Measurements from ENCODE around the gene ARV1.

DNA sequence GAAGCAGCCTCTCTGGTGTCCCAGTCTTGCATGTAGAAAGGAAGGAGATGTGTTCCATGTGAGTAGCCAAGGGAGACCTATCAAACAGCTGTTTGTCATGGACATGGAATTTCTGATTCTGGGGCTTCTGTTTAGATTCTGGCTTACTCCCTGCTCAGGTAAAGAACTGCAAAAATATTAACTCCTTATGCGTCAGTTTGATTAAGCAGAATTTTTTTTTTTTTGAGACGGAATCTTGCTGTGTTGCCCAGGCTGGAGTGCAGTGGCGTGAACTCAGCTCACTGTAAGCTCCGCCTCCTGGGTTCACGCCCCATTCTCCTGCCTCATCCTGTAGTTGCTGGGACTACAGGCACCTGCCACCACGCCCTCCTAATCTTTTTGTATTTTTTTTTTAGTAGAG lies 6.8 kb downstream of the ARV1 start:
- TF ChIP-seq, protein P1, sequence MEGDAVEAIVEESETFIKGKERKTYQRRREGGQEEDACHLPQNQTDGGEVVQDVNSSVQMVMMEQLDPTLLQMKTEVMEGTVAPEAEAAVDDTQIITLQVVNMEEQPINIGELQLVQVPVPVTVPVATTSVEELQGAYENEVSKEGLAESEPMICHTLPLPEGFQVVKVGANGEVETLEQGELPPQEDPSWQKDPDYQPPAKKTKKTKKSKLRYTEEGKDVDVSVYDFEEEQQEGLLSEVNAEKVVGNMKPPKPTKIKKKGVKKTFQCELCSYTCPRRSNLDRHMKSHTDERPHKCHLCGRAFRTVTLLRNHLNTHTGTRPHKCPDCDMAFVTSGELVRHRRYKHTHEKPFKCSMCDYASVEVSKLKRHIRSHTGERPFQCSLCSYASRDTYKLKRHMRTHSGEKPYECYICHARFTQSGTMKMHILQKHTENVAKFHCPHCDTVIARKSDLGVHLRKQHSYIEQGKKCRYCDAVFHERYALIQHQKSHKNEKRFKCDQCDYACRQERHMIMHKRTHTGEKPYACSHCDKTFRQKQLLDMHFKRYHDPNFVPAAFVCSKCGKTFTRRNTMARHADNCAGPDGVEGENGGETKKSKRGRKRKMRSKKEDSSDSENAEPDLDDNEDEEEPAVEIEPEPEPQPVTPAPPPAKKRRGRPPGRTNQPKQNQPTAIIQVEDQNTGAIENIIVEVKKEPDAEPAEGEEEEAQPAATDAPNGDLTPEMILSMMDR (conservative IDR thresholded peaks at IDR 0.05 in 1 of 2, IDR thresholded peaks at IDR 0.05 in 1 of 2; ENCODE audit: extremely low read depth in 1 of 2, insufficient read depth in 1 of 2, low read depth in 1 of 2, low read length in 2 of 2), result no peak
- TF ChIP-seq EZH2 (IDR thresholded peaks at IDR 0.05; ENCODE audit: borderline replicate concordance, low read length), result no peak
